ENCODE data around the gene SYDE2.

- TF ChIP-seq CTCF (conservative IDR thresholded peaks at IDR 0.05; ENCODE audit: low read depth, low read length), result no peak
- TF ChIP-seq EZH2 (IDR thresholded peaks at IDR 0.05; ENCODE audit: borderline replicate concordance, low read depth, low read length, poor library complexity, severe bottlenecking), result no peak
Observed at GRCh38 chr1:85200463-85201339, at the start of gene SYDE2.

Data from A673 (cell line).